GM12878 (cell line): ENCODE measurements around the gene DMD.

Experiments used
- EP300 ChIP-seq, 2 experiments: fragments of 150-350 bp in 1 of 2; IDR thresholded peaks; 2 replicates each; pipeline ENCODE4 v1.6.1; 2011 to 2012; ENCODE audit warnings: low read depth in 2 of 2, low read length in 2 of 2, borderline replicate concordance in 1 of 2, improper control_type of control experiment in 1 of 2, inconsistent platforms in 1 of 2; ENCODE audit not compliant: control insufficient read depth in 1 of 2
- ETV6 ChIP-seq, 2 experiments: fragments of 450-650 bp in 1 of 2; IDR thresholded peaks in 1 of 2; conservative IDR thresholded peaks in 1 of 2; 2 replicates each; pipeline ENCODE4 v1.6.1; 2014; ENCODE audit warnings: antibody characterized with exemption in 1 of 2, borderline replicate concordance in 1 of 2, low read depth in 1 of 2, mild to moderate bottlenecking in 1 of 2, moderate library complexity in 1 of 2
- EZH2 ChIP-seq: IDR thresholded peaks from 2 replicates; pipeline ENCODE4 v1.6.1; 2012; ENCODE audit warnings: low read depth, mild to moderate bottlenecking, control low read depth, inconsistent platforms, low read length, borderline replicate concordance; ENCODE audit not compliant: control insufficient read depth
- MYC ChIP-seq: IDR thresholded peaks from 2 replicates; pipeline ENCODE4 v1.6.1; 2011; ENCODE audit warnings: mild to moderate bottlenecking, low read length, moderate library complexity, inconsistent platforms; ENCODE audit not compliant: insufficient read depth, insufficient replicate concordance, insufficient read length, severe bottlenecking
- POU2F2 ChIP-seq: IDR thresholded peaks from 3 replicates; pipeline ENCODE4 v1.6.1; 2011; ENCODE audit warnings: low read depth, mild to moderate bottlenecking, low read length, borderline replicate concordance
- RAD51 ChIP-seq: fragments of 450-650 bp; IDR thresholded peaks from 2 replicates; pipeline ENCODE4 v1.6.1; 2016; ENCODE audit warnings: moderate library complexity, mild to moderate bottlenecking, inconsistent platforms
- SP1 ChIP-seq: IDR thresholded peaks from one replicate; pipeline ENCODE4 v1.6.1; 2011; ENCODE audit warnings: low read depth, low read length
- TCF12 ChIP-seq: IDR thresholded peaks from 2 replicates; pipeline ENCODE4 v1.6.1; 2011; ENCODE audit warnings: low read depth, mild to moderate bottlenecking, low read length
- TF ChIP-seq, protein P1 (sequence below), 3 experiments: IDR thresholded peaks in 2 of 3; conservative IDR thresholded peaks in 1 of 3; 2 replicates each; pipeline ENCODE4 v1.5.1; 2011; ENCODE audit warnings: low read depth in 3 of 3, low read length in 3 of 3, mild to moderate bottlenecking in 3 of 3, control low read depth in 2 of 3, moderate library complexity in 2 of 3, inconsistent platforms in 1 of 3, mixed read lengths in 1 of 3; ENCODE audit not compliant: control insufficient read depth in 2 of 3, insufficient read depth in 1 of 3; ENCODE audit errors: extremely low read depth in 1 of 3
- TF ChIP-seq, protein P2 (sequence below): IDR thresholded peaks from 2 replicates; pipeline ENCODE4 v1.6.1; 2012; ENCODE audit warnings: mild to moderate bottlenecking, low read depth, low read length
- TF ChIP-seq, protein P3 (sequence below): fragments of 450-650 bp; IDR thresholded peaks from 2 replicates; pipeline ENCODE4 v1.6.1; 2016; ENCODE audit warnings: mild to moderate bottlenecking
- TF ChIP-seq, protein P4 (sequence below): fragments of 450-650 bp; IDR thresholded peaks from 2 replicates; pipeline ENCODE4 v1.6.1; 2017; ENCODE audit warnings: mild to moderate bottlenecking

DNA sequence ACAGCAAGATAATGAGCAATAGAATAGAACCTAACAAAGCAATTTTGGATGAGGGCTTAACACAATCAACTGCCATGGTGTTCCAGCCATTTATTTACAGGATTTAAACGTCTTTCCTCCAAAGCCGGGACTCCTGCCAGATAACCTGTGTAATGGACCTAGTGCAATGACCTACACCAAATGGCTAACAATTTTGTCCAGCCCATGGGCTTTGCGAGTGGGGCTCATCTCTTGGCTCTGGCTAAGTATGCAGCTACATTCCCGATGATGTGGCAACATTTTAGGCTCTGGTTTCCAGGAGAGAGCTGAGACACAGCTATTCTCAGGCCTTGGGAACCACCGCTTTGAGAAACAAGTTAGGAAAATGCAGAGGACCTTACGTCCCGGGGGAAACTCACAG, 1317.2 kb downstream of the DMD start:
- TF ChIP-seq TCF12, result no peak
- no peak for TF ChIP-seq MYC
- TF ChIP-seq EP300 (IDR thresholded peaks at IDR 0.05; ENCODE audit: borderline replicate concordance in 1 of 2, control insufficient read depth in 1 of 2, low read depth in 2 of 2, low read length in 2 of 2), result no peak
- no peak for TF ChIP-seq EZH2
- TF ChIP-seq, protein P1, sequence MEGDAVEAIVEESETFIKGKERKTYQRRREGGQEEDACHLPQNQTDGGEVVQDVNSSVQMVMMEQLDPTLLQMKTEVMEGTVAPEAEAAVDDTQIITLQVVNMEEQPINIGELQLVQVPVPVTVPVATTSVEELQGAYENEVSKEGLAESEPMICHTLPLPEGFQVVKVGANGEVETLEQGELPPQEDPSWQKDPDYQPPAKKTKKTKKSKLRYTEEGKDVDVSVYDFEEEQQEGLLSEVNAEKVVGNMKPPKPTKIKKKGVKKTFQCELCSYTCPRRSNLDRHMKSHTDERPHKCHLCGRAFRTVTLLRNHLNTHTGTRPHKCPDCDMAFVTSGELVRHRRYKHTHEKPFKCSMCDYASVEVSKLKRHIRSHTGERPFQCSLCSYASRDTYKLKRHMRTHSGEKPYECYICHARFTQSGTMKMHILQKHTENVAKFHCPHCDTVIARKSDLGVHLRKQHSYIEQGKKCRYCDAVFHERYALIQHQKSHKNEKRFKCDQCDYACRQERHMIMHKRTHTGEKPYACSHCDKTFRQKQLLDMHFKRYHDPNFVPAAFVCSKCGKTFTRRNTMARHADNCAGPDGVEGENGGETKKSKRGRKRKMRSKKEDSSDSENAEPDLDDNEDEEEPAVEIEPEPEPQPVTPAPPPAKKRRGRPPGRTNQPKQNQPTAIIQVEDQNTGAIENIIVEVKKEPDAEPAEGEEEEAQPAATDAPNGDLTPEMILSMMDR (IDR thresholded peaks at IDR 0.05 in 2 of 3, conservative IDR thresholded peaks at IDR 0.05 in 1 of 3; ENCODE audit: control insufficient read depth in 2 of 3, extremely low read depth in 1 of 3, insufficient read depth in 1 of 3, low read depth in 3 of 3, low read length in 3 of 3), result no peak
- no peak for TF ChIP-seq ETV6 (conservative IDR thresholded peaks at IDR 0.05 in 1 of 2, IDR thresholded peaks at IDR 0.05 in 1 of 2; ENCODE audit: borderline replicate concordance in 1 of 2, low read depth in 1 of 2)
- TF ChIP-seq, protein P2, sequence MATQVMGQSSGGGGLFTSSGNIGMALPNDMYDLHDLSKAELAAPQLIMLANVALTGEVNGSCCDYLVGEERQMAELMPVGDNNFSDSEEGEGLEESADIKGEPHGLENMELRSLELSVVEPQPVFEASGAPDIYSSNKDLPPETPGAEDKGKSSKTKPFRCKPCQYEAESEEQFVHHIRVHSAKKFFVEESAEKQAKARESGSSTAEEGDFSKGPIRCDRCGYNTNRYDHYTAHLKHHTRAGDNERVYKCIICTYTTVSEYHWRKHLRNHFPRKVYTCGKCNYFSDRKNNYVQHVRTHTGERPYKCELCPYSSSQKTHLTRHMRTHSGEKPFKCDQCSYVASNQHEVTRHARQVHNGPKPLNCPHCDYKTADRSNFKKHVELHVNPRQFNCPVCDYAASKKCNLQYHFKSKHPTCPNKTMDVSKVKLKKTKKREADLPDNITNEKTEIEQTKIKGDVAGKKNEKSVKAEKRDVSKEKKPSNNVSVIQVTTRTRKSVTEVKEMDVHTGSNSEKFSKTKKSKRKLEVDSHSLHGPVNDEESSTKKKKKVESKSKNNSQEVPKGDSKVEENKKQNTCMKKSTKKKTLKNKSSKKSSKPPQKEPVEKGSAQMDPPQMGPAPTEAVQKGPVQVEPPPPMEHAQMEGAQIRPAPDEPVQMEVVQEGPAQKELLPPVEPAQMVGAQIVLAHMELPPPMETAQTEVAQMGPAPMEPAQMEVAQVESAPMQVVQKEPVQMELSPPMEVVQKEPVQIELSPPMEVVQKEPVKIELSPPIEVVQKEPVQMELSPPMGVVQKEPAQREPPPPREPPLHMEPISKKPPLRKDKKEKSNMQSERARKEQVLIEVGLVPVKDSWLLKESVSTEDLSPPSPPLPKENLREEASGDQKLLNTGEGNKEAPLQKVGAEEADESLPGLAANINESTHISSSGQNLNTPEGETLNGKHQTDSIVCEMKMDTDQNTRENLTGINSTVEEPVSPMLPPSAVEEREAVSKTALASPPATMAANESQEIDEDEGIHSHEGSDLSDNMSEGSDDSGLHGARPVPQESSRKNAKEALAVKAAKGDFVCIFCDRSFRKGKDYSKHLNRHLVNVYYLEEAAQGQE, result no peak
- no peak for TF ChIP-seq SP1
- TF ChIP-seq POU2F2, result no peak
- TF ChIP-seq, protein P3, sequence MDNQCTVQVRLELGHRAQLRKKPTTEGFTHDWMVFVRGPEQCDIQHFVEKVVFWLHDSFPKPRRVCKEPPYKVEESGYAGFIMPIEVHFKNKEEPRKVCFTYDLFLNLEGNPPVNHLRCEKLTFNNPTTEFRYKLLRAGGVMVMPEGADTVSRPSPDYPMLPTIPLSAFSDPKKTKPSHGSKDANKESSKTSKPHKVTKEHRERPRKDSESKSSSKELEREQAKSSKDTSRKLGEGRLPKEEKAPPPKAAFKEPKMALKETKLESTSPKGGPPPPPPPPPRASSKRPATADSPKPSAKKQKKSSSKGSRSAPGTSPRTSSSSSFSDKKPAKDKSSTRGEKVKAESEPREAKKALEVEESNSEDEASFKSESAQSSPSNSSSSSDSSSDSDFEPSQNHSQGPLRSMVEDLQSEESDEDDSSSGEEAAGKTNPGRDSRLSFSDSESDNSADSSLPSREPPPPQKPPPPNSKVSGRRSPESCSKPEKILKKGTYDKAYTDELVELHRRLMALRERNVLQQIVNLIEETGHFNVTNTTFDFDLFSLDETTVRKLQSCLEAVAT, result no peak
- no peak for TF ChIP-seq RAD51
- TF ChIP-seq, protein P4, sequence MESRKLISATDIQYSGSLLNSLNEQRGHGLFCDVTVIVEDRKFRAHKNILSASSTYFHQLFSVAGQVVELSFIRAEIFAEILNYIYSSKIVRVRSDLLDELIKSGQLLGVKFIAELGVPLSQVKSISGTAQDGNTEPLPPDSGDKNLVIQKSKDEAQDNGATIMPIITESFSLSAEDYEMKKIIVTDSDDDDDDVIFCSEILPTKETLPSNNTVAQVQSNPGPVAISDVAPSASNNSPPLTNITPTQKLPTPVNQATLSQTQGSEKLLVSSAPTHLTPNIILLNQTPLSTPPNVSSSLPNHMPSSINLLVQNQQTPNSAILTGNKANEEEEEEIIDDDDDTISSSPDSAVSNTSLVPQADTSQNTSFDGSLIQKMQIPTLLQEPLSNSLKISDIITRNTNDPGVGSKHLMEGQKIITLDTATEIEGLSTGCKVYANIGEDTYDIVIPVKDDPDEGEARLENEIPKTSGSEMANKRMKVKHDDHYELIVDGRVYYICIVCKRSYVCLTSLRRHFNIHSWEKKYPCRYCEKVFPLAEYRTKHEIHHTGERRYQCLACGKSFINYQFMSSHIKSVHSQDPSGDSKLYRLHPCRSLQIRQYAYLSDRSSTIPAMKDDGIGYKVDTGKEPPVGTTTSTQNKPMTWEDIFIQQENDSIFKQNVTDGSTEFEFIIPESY, result no peak
